H1 (cell line): ENCODE measurements around the gene ISG15. TPM values are rescaled to one million over a fixed set of nuclear protein-coding genes. Genes with fewer than 3 reads are reported as not detected.

Experiments
- CTCF ChIA-PET: fragments of 300-600 bp; sonication (Branson Sonifier 250); formaldehyde crosslinking; loops from one replicate; lab custom pipeline; 2021; ENCODE audit not compliant: partially characterized antibody; lab: Charles Lee
- POLR2A ChIA-PET: fragments of 300-600 bp; sonication (Branson Sonifier 250); formaldehyde crosslinking; loops from one replicate; lab custom pipeline; 2021; ENCODE audit warnings: inconsistent platforms; ENCODE audit not compliant: partially characterized antibody; lab: Charles Lee
- DNase-seq, 2 experiments: peaks; one replicate each; pipeline versions ENCODE4 v3.0.0 to v3.0.0-alpha.2; 2010 to 2022; ENCODE audit warnings: low spot score in 2 of 2, low read depth in 1 of 2, mixed read lengths in 1 of 2
- FAIRE-seq: peaks from 2 replicates; lab custom pipeline; 2011; peaks lifted over from hg19 to GRCh38; lab: Jason Lieb, UNC
- H2AFZ ChIP-seq: 2 replicates; pipeline ENCODE4 v1.8.1; 2012; ENCODE audit warnings: low read length, inconsistent platforms
- H2AK5ac ChIP-seq: 2 replicates; pipeline ENCODE4 v1.6.1; 2013; ENCODE audit warnings: low read depth, low read length
- H2BK120ac ChIP-seq: replicated peaks from 2 replicates; pipeline ENCODE3; 2013; ENCODE audit warnings: low read depth, low read length, inconsistent platforms
- H2BK12ac ChIP-seq: 2 replicates; pipeline ENCODE4 v1.6.1; 2013; ENCODE audit warnings: low read depth, low read length
- H2BK15ac ChIP-seq: 2 replicates; pipeline ENCODE4 v1.6.1; 2013; ENCODE audit warnings: low read length
- H2BK20ac ChIP-seq: 2 replicates; pipeline ENCODE4 v1.6.1; 2013; ENCODE audit warnings: low read length
- H2BK5ac ChIP-seq: 2 replicates; pipeline ENCODE4 v1.6.1; 2013; ENCODE audit warnings: low read depth, low read length
- H3K14ac ChIP-seq: 2 replicates; pipeline ENCODE4 v1.6.1; 2013; ENCODE audit warnings: inconsistent platforms; ENCODE audit not compliant: insufficient read length
- H3K18ac ChIP-seq: 2 replicates; pipeline ENCODE4 v1.6.1; 2013; ENCODE audit warnings: low read length; ENCODE audit errors: extremely low read depth
- H3K23ac ChIP-seq: 2 replicates; pipeline ENCODE4 v1.6.1; 2013; ENCODE audit warnings: inconsistent platforms; ENCODE audit not compliant: insufficient read length
- H3K23me2 ChIP-seq: 2 replicates; pipeline ENCODE4 v1.6.1; 2013; ENCODE audit warnings: low read depth, low read length
- H3K27ac ChIP-seq: 2 replicates; pipeline ENCODE4 v1.6.1; 2011; ENCODE audit warnings: low read depth, low read length, inconsistent platforms
- H3K27me3 ChIP-seq, 4 experiments: replicated peaks in 1 of 4; 1 replicate in 1 of 4; 2 replicates in 3 of 4; pipeline versions ENCODE4 v1.6.1 to v1.8.1; 2011 to 2013; ENCODE audit warnings: low read length in 3 of 4, mild to moderate bottlenecking in 3 of 4, inconsistent platforms in 2 of 4, mixed read lengths in 2 of 4, moderate library complexity in 1 of 4; ENCODE audit not compliant: control insufficient read depth in 3 of 4, insufficient read depth in 3 of 4; ENCODE audit errors: extremely low read depth in 1 of 4
- H3K36me3 ChIP-seq, 4 experiments: 2 replicates each; pipeline versions ENCODE4 v1.6.1 to v1.8.1; 2011 to 2013; ENCODE audit warnings: mild to moderate bottlenecking in 4 of 4, low read length in 3 of 4, moderate library complexity in 2 of 4, control low read depth in 1 of 4, inconsistent platforms in 1 of 4; ENCODE audit not compliant: insufficient read depth in 4 of 4, control insufficient read depth in 2 of 4
- H3K4ac ChIP-seq: replicated peaks from 2 replicates; pipeline ENCODE3; 2013; ENCODE audit warnings: low read length, low read depth, mixed read lengths, inconsistent platforms; ENCODE audit not compliant: insufficient read length
- H3K4me1 ChIP-seq, 4 experiments: replicated peaks in 1 of 4; 1 replicate in 1 of 4; 2 replicates in 3 of 4; pipeline versions ENCODE4 v1.6.1 to v1.8.1; 2011 to 2013; ENCODE audit warnings: low read length in 3 of 4, inconsistent platforms in 2 of 4, mixed read lengths in 1 of 4; ENCODE audit not compliant: insufficient read depth in 4 of 4, control insufficient read depth in 3 of 4
- H3K4me2 ChIP-seq, 2 experiments: 2 replicates each; pipeline versions ENCODE4 v1.6.1 to v1.8.1; 2011 to 2013; ENCODE audit warnings: low read depth in 2 of 2, low read length in 2 of 2, control low read depth in 1 of 2, inconsistent platforms in 1 of 2, mild to moderate bottlenecking in 1 of 2; ENCODE audit not compliant: insufficient read depth in 1 of 2
- H3K4me3 ChIP-seq, 4 experiments: fragments of 200-600, 300-600 bp in 1 of 4; sonication (generic), shearing (Covaris generic), sonication (Bioruptor Twin) in 1 of 4; 2 replicates each; pipeline versions ENCODE4 v1.5.1 to v1.8.1; 2011 to 2016; ENCODE audit warnings: low read length in 4 of 4, low read depth in 3 of 4, control low read depth in 2 of 4, inconsistent platforms in 2 of 4, mild to moderate bottlenecking in 2 of 4, mixed read lengths in 1 of 4, moderate library complexity in 1 of 4; ENCODE audit not compliant: insufficient read depth in 2 of 4; ENCODE audit errors: extremely low read depth in 1 of 4
- H3K56ac ChIP-seq: replicated peaks from 2 replicates; pipeline ENCODE3; 2013; ENCODE audit warnings: low read depth, mild to moderate bottlenecking, mixed read lengths, low read length, inconsistent platforms; ENCODE audit not compliant: insufficient read length
- H3K79me1 ChIP-seq: 2 replicates; pipeline ENCODE4 v1.6.1; 2013; ENCODE audit warnings: low read depth, low read length, control low read depth
- H3K79me2 ChIP-seq, 2 experiments: 2 replicates each; pipeline versions ENCODE4 v1.6.1 to v1.8.1; 2012 to 2013; ENCODE audit warnings: low read length in 2 of 2, mild to moderate bottlenecking in 2 of 2, inconsistent platforms in 1 of 2; ENCODE audit not compliant: insufficient read depth in 2 of 2, control insufficient read depth in 1 of 2
- H3K9ac ChIP-seq, 4 experiments: replicated peaks in 1 of 4; 1 replicate in 1 of 4; 2 replicates in 3 of 4; pipeline versions ENCODE4 v1.6.1 to v1.8.1; 2011 to 2013; ENCODE audit warnings: low read depth in 3 of 4, low read length in 3 of 4, control low read depth in 2 of 4, mild to moderate bottlenecking in 2 of 4, moderate library complexity in 2 of 4, inconsistent platforms in 1 of 4; ENCODE audit errors: extremely low read depth in 1 of 4
- H3K9me3 ChIP-seq, 2 experiments: 2 replicates each; pipeline versions ENCODE4 v1.6.1 to v1.8.1; 2012 to 2013; ENCODE audit warnings: mild to moderate bottlenecking in 2 of 2, moderate library complexity in 2 of 2, control low read depth in 1 of 2, inconsistent platforms in 1 of 2, low read depth in 1 of 2, low read length in 1 of 2, mixed read lengths in 1 of 2; ENCODE audit not compliant: insufficient read depth in 2 of 2
- H4K20me1 ChIP-seq, 2 experiments: replicated peaks in 1 of 2; 2 replicates each; pipeline versions ENCODE3 to v1.8.1; 2011 to 2013; ENCODE audit warnings: inconsistent platforms in 2 of 2, low read length in 2 of 2, mild to moderate bottlenecking in 1 of 2; ENCODE audit not compliant: insufficient read depth in 2 of 2, control insufficient read depth in 1 of 2
- H4K5ac ChIP-seq: 2 replicates; pipeline ENCODE4 v1.6.1; 2013; ENCODE audit warnings: low read length, low read depth, mixed read lengths, inconsistent platforms; ENCODE audit not compliant: insufficient read length
- H4K8ac ChIP-seq: 2 replicates; pipeline ENCODE4 v1.8.0; 2013; ENCODE audit warnings: mild to moderate bottlenecking, moderate library complexity, low read length, inconsistent platforms; ENCODE audit not compliant: insufficient read depth; ENCODE audit errors: extremely low read depth
- H4K91ac ChIP-seq: replicated peaks from 2 replicates; pipeline ENCODE3; 2013; ENCODE audit warnings: low read length, mixed read lengths, inconsistent platforms; ENCODE audit not compliant: insufficient read length
- CREB1 ChIP-seq: IDR thresholded peaks from 2 replicates; pipeline ENCODE4 v1.6.1; 2012; ENCODE audit warnings: inconsistent platforms
- EP300 ChIP-seq, 2 experiments: IDR thresholded peaks; 1 replicate in 1 of 2; 2 replicates in 1 of 2; pipeline ENCODE4 v1.6.1; 2011 to 2012; ENCODE audit warnings: low read depth in 2 of 2, low read length in 2 of 2, mild to moderate bottlenecking in 2 of 2, borderline replicate concordance in 1 of 2, inconsistent platforms in 1 of 2, moderate library complexity in 1 of 2
- WGBS, 2 experiments: shearing (Covaris generic) in 1 of 2; methylation state at CpG; one replicate each; pipeline versions ENCODE4 v1.1.6 to v1.1.7; 2013 to 2015; ENCODE audit warnings: low lambda C conversion rate in 2 of 2, mixed read lengths in 2 of 2, inconsistent platforms in 1 of 2, low coverage in 1 of 2, missing lambda C conversion rate in 1 of 2; ENCODE audit not compliant: insufficient replicate concordance in 2 of 2, insufficient coverage in 1 of 2, insufficient read length in 1 of 2; ENCODE audit errors: extremely low coverage in 1 of 2, missing lambda C conversion rate in 1 of 2; 5-methylcytosine and 5-hydroxymethylcytosine counted together
- polyA plus RNA-seq, 7 experiments: library from polyadenylated mRNA; depleted of rRNA in 3 of 7; stranded (reverse) in 5 of 7; unstranded in 2 of 7; fragments of >200 nt in 5 of 7; fragments of 200-250 nt in 2 of 7; gene quantifications; 1 replicate in 5 of 7; 2 replicates in 1 of 7; 4 replicates in 1 of 7; pipeline versions ENCODE4 v1.2.1 to v1.2.3, GENCODE V29; 2011 to 2013; ENCODE audit warnings: missing spikeins in 2 of 7, mixed read lengths in 2 of 7
- total RNA-seq: library from RNA; stranded (reverse); fragmentation: NEBNext Ultra II Directional; extraction: Animal tissue kit (Norgen Biotek cat#: 25700); gene quantifications from 2 replicates; pipeline ENCODE4 v1.2.1, GENCODE V29; 2021
- TF ChIP-seq, protein P1 (sequence below), 3 experiments: IDR thresholded peaks; 1 replicate in 2 of 3; 2 replicates in 1 of 3; pipeline versions ENCODE4 v1.5.1 to v1.6.1; 2011; ENCODE audit warnings: low read length in 3 of 3, mild to moderate bottlenecking in 3 of 3, inconsistent platforms in 2 of 3, low read depth in 1 of 3, moderate library complexity in 1 of 3; ENCODE audit not compliant: insufficient read depth in 1 of 3; ENCODE audit errors: control extremely low read depth in 1 of 3
- TF ChIP-seq, protein P2 (sequence below): IDR thresholded peaks from 2 replicates; pipeline ENCODE4 v1.6.1; 2011; ENCODE audit warnings: low read depth, mild to moderate bottlenecking, low read length; ENCODE audit not compliant: insufficient read depth

ISG15 gene
- total and polyA plus RNA-seq, 2 of the 8 experiments (the other 6 are each of a cell fraction or from before 2014, with no cell fraction given), result 29.3 to 121 TPM

DNA sequence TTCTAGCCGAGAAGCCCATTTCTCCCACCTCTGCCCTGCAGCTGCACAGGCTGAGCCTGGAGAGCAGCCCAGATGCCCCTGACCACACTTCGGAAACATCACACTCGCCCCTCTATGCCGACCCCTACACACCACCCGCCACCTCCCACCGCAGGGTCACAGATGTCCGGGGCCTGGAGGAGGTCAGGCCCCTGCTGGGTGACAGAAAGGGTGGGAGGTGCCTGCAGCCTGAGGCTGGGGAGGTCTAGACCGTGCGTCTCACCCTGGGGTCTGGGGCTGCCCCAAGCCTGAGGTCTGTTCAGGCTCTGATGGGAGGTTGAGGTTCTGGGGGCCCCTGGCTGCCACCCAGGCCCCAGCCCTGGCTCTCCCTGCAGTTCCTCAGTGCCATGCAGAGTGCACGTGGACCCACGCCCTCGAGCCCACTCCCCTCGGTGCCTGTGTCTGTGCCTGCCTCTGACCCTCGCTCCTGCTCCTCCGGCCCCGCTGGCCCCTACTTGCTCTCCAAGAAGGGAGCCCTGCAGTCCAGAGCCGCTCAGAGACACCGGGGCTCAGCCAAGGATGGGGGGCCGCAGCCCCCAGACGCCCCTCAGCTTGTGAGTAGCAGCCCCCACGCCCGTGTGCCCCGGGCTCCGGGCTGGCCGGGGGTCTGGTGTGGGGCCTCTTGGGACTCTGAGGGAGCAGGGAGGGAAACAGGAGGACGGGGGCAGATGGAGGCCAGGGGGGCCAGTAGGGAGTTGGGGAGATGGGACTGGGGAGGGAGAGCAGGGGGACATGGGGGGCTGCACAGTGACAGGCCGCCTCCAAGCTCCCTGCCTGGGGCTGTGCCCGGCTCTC, 39.6 kb upstream of the ISG15 start:
- Histone ChIP-seq H2BK20ac (no peak overlapping the region), H3K23ac (no peak overlapping the region), H2AK5ac (no peak overlapping the region), H3K23me2 (peaks cover 5% of the 10 kb centered on the region; the same call in 1 of the 2 replicates), H3K4me2 (no peak overlapping the region), H4K20me1 (peaks cover 0 to 13% of the 10 kb centered on the region in 2 experiments), H3K14ac (no peak overlapping the region), H3K9me3 (no peaks in the 10 kb centered on the region), H2BK12ac (no peak overlapping the region), H3K4ac (no peak overlapping the region), H4K5ac (no peak overlapping the region), H4K8ac (no peak overlapping the region), H3K4me1 (peaks cover 0 to 15% (median 5%) of the 10 kb centered on the region in 4 experiments; a peak in 4 of 7 replicates), H3K56ac (no peak overlapping the region), H3K36me3 (no peaks in the 10 kb centered on the region), H3K27ac (no peak overlapping the region), H3K4me3 (no peak overlapping the region), H2AFZ (no peak overlapping the region), H3K27me3 (peaks cover 0 to 38% (median 24%) of the 10 kb centered on the region in 4 experiments; a peak in 6 of 7 replicates), H3K18ac (no peak overlapping the region), H4K91ac (no peak overlapping the region), H2BK5ac (no peak overlapping the region), H2BK120ac (no peak overlapping the region), H3K9ac (no peak overlapping the region), H2BK15ac (no peak overlapping the region), H3K79me1 (no peaks in the 10 kb centered on the region; the same call in 1 of the 2 replicates), H3K79me2 (peaks cover 0 to 3% of the 10 kb centered on the region in 2 experiments; a peak in 1 of 4 replicates)
- POLR2A ChIA-PET, result interaction anchor here (1.5 kb wide), 1 partner anchor 30 kb away, joined by 3 read pairs; no protein-coding TSS in a partner anchor
- 76% methylated on average over 18 of the region's 28 CpGs; no CpG with 5 or more reads in 1 of the 2 experiments for WGBS, 2 experiments
- DNase-seq (no peak), FAIRE-seq (no peak)
- TF ChIP-seq, protein P1, sequence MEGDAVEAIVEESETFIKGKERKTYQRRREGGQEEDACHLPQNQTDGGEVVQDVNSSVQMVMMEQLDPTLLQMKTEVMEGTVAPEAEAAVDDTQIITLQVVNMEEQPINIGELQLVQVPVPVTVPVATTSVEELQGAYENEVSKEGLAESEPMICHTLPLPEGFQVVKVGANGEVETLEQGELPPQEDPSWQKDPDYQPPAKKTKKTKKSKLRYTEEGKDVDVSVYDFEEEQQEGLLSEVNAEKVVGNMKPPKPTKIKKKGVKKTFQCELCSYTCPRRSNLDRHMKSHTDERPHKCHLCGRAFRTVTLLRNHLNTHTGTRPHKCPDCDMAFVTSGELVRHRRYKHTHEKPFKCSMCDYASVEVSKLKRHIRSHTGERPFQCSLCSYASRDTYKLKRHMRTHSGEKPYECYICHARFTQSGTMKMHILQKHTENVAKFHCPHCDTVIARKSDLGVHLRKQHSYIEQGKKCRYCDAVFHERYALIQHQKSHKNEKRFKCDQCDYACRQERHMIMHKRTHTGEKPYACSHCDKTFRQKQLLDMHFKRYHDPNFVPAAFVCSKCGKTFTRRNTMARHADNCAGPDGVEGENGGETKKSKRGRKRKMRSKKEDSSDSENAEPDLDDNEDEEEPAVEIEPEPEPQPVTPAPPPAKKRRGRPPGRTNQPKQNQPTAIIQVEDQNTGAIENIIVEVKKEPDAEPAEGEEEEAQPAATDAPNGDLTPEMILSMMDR (IDR thresholded peaks at IDR 0.05; ENCODE audit: control extremely low read depth in 1 of 3, insufficient read depth in 1 of 3, low read depth in 1 of 3, low read length in 3 of 3), result no peak
- TF ChIP-seq CREB1 (no peak), EP300 (IDR thresholded peaks at IDR 0.05; ENCODE audit: borderline replicate concordance in 1 of 2, low read depth in 2 of 2, low read length in 2 of 2) (no peak)
- TF ChIP-seq, protein P2, sequence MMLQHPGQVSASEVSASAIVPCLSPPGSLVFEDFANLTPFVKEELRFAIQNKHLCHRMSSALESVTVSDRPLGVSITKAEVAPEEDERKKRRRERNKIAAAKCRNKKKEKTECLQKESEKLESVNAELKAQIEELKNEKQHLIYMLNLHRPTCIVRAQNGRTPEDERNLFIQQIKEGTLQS, result no peak
- CTCF ChIA-PET, result interaction anchor here (0.9 to 7.0 kb wide), 4 partner anchors 10 to 89 kb away, joined by 3 to 53 read pairs (median 8); partner anchors contain the start of gene PERM1
